IMR-90 (cell line): ENCODE measurements around the gene LRATD1. TPM values are rescaled to one million over a fixed set of nuclear protein-coding genes. Genes with fewer than 3 reads are reported as not detected.

Source experiments
- ATAC-seq: fragments of 200-7000 bp; cut with Tn5 transposase; 2 replicates; pipeline ENCODE4 v1.9.1; 2020; ENCODE audit warnings: low read depth, mild to moderate bottlenecking, moderate library complexity
- BruUV-seq: library from RNA; stranded (reverse); fragments of 400-500 nt; replicated peaks from 2 replicates; lab custom pipeline; 2021; lab: Mats Ljungman, UMichigan
- CTCF ChIA-PET: fragments of 300-600 bp; formaldehyde crosslinking; extraction: SDS; loops from one replicate; lab custom pipeline; 2021; ENCODE audit warnings: antibody characterized with exemption; lab: Yijun Ruan, JAX
- POLR2A ChIA-PET: fragments of 300-600 bp; sonication (Branson Sonifier 250); formaldehyde crosslinking; loops from one replicate; lab custom pipeline; 2022; ENCODE audit warnings: antibody characterized with exemption; ENCODE audit not compliant: unreplicated experiment; lab: Charles Lee
- DNase-seq: peaks from one replicate; pipeline ENCODE4 v3.0.0; 2013
- H2AFZ ChIP-seq: replicated peaks from 2 replicates; pipeline ENCODE3; 2013; ENCODE audit warnings: low read length, mild to moderate bottlenecking; ENCODE audit not compliant: poor library complexity
- H2AK5ac ChIP-seq: 2 replicates; pipeline ENCODE4 v1.6.1; 2013; ENCODE audit warnings: low read depth, low read length, inconsistent platforms
- H2AK9ac ChIP-seq: replicated peaks from 2 replicates; pipeline ENCODE3; 2013; ENCODE audit warnings: mild to moderate bottlenecking, low read depth, low read length, moderate library complexity; ENCODE audit not compliant: poor library complexity
- H2BK120ac ChIP-seq: 2 replicates; pipeline ENCODE4 v1.6.1; 2013; ENCODE audit warnings: low read depth, low read length, inconsistent platforms
- H2BK15ac ChIP-seq: 3 replicates; pipeline ENCODE4 v1.6.1; 2013; ENCODE audit warnings: low read depth, low read length, inconsistent platforms
- H2BK20ac ChIP-seq: 2 replicates; pipeline ENCODE4 v1.6.1; 2013; ENCODE audit warnings: low read depth, mild to moderate bottlenecking, inconsistent platforms, low read length, moderate library complexity
- H2BK5ac ChIP-seq: 2 replicates; pipeline ENCODE4 v1.6.1; 2013; ENCODE audit warnings: mild to moderate bottlenecking, low read depth, low read length, inconsistent platforms; ENCODE audit not compliant: poor library complexity, severe bottlenecking
- H3K14ac ChIP-seq: replicated peaks from 2 replicates; pipeline ENCODE4 v1.6.1; 2013; ENCODE audit warnings: low read depth, low read length, inconsistent platforms
- H3K18ac ChIP-seq: 2 replicates; pipeline ENCODE4 v1.6.1; 2013; ENCODE audit warnings: low read depth, low read length, control low read depth
- H3K23ac ChIP-seq: 2 replicates; pipeline ENCODE4 v1.6.1; 2013; ENCODE audit warnings: low read depth, low read length, inconsistent platforms
- H3K27ac ChIP-seq: 2 replicates; pipeline ENCODE4 v1.5.1; 2013; ENCODE audit warnings: mild to moderate bottlenecking, control low read depth, low read length; ENCODE audit not compliant: insufficient read depth
- H3K27me3 ChIP-seq: 2 replicates; pipeline ENCODE4 v1.6.1; 2013; ENCODE audit warnings: low read length; ENCODE audit not compliant: control insufficient read depth, insufficient read depth
- H3K36me3 ChIP-seq: 2 replicates; pipeline ENCODE4 v1.6.1; 2013; ENCODE audit warnings: low read length, mixed read lengths; ENCODE audit not compliant: control insufficient read depth, insufficient read depth
- H3K4ac ChIP-seq: 2 replicates; pipeline ENCODE4 v1.6.1; 2013; ENCODE audit warnings: low read depth, low read length, inconsistent platforms
- H3K4me1 ChIP-seq: 2 replicates; pipeline ENCODE4 v1.6.1; 2013; ENCODE audit warnings: low read length, mixed read lengths; ENCODE audit not compliant: control insufficient read depth, insufficient read depth
- H3K4me2 ChIP-seq: 2 replicates; pipeline ENCODE4 v1.6.1; 2013; ENCODE audit warnings: low read depth, mild to moderate bottlenecking, control low read depth, low read length, moderate library complexity
- H3K4me3 ChIP-seq: 2 replicates; pipeline ENCODE4 v1.5.1; 2013; ENCODE audit warnings: low read depth, mild to moderate bottlenecking, control low read depth, low read length, moderate library complexity; ENCODE audit not compliant: insufficient read depth
- H3K56ac ChIP-seq: 2 replicates; pipeline ENCODE4 v1.6.1; 2013; ENCODE audit warnings: low read length, inconsistent platforms; ENCODE audit not compliant: insufficient read depth; ENCODE audit errors: extremely low read depth
- H3K79me1 ChIP-seq, 2 experiments: 2 replicates each; pipeline ENCODE4 v1.6.1; 2013; ENCODE audit warnings: low read length in 2 of 2, inconsistent platforms in 1 of 2, low read depth in 1 of 2
- H3K9ac ChIP-seq: 2 replicates; pipeline ENCODE4 v1.6.1; 2013; ENCODE audit warnings: low read depth, low read length, control low read depth
- H3K9me1 ChIP-seq: 2 replicates; pipeline ENCODE4 v1.6.1; 2013; ENCODE audit warnings: low read length, inconsistent platforms; ENCODE audit not compliant: insufficient read depth
- H3K9me3 ChIP-seq: 2 replicates; pipeline ENCODE4 v1.6.1; 2013; ENCODE audit warnings: low read length; ENCODE audit not compliant: control insufficient read depth, insufficient read depth
- H4K20me1 ChIP-seq: 2 replicates; pipeline ENCODE4 v1.6.1; 2013; ENCODE audit warnings: low read length, inconsistent platforms; ENCODE audit not compliant: insufficient read depth
- H4K5ac ChIP-seq: 2 replicates; pipeline ENCODE4 v1.6.1; 2013; ENCODE audit warnings: mild to moderate bottlenecking, low read depth, low read length, control low read depth
- H4K8ac ChIP-seq, 2 experiments: 2 replicates each; pipeline ENCODE4 v1.6.1; 2013; ENCODE audit warnings: low read depth in 2 of 2, low read length in 2 of 2, control low read depth in 1 of 2, inconsistent platforms in 1 of 2
- H4K91ac ChIP-seq: 2 replicates; pipeline ENCODE4 v1.6.1; 2013; ENCODE audit warnings: low read depth, low read length, inconsistent platforms; ENCODE audit not compliant: insufficient read depth
- BHLHE40 ChIP-seq: fragments of 150-350 bp; IDR thresholded peaks from 2 replicates; pipeline ENCODE4 v1.6.1; 2016; ENCODE audit warnings: mild to moderate bottlenecking, low read depth, low read length
- CEBPB ChIP-seq: IDR thresholded peaks from 2 replicates; pipeline ENCODE4 v1.6.1; 2012; ENCODE audit warnings: low read depth, low read length, improper control_type of control experiment
- CHD1 ChIP-seq: IDR thresholded peaks from 2 replicates; pipeline ENCODE4 v1.6.1; 2012; ENCODE audit warnings: low read depth, low read length, improper control_type of control experiment
- FOS ChIP-seq: fragments of 150-350 bp; IDR thresholded peaks from 2 replicates; pipeline ENCODE4 v1.6.1; 2016; ENCODE audit warnings: low read depth, low read length
- MAFK ChIP-seq: IDR thresholded peaks from 2 replicates; pipeline ENCODE4 v1.6.1; 2012; ENCODE audit warnings: low read depth, low read length, improper control_type of control experiment
- MAZ ChIP-seq: IDR thresholded peaks from 2 replicates; pipeline ENCODE4 v1.6.1; 2012; ENCODE audit warnings: low read depth, mild to moderate bottlenecking, low read length, improper control_type of control experiment, moderate library complexity, borderline replicate concordance
- MXI1 ChIP-seq: IDR thresholded peaks from 2 replicates; pipeline ENCODE4 v1.6.1; 2012; ENCODE audit warnings: low read depth, mild to moderate bottlenecking, low read length, moderate library complexity, borderline replicate concordance
- NFE2L2 ChIP-seq: fragments of 150-350 bp; IDR thresholded peaks from 2 replicates; pipeline ENCODE4 v1.6.1; 2016; ENCODE audit warnings: low read depth, mild to moderate bottlenecking, low read length
- POLR2A ChIP-seq: IDR thresholded peaks from 2 replicates; pipeline ENCODE4 v1.6.1; 2012; ENCODE audit warnings: mild to moderate bottlenecking, low read depth, low read length
- RAD21 ChIP-seq: IDR thresholded peaks from 2 replicates; pipeline ENCODE4 v1.6.1; 2012; ENCODE audit warnings: low read length, improper control_type of control experiment
- RCOR1 ChIP-seq: IDR thresholded peaks from 2 replicates; pipeline ENCODE4 v1.6.1; 2012; ENCODE audit warnings: mild to moderate bottlenecking, low read length, improper control_type of control experiment; ENCODE audit not compliant: insufficient replicate concordance
- RFX5 ChIP-seq: IDR thresholded peaks from 2 replicates; pipeline ENCODE4 v1.8.0; 2012; ENCODE audit warnings: low read depth, mild to moderate bottlenecking, low read length, moderate library complexity
- SMC3 ChIP-seq: fragments of 150-350 bp; IDR thresholded peaks from 2 replicates; pipeline ENCODE4 v1.6.1; 2016; ENCODE audit warnings: low read depth, mild to moderate bottlenecking, antibody characterized with exemption, low read length, moderate library complexity
- USF2 ChIP-seq: fragments of 150-350 bp; IDR thresholded peaks from 2 replicates; pipeline ENCODE4 v1.6.1; 2017; ENCODE audit warnings: mild to moderate bottlenecking, antibody characterized with exemption, low read length, low read depth
- WGBS, 2 experiments: methylation state at CpG; one replicate each; pipeline versions ENCODE4 v1.1.5 to v1.1.7; 2013; ENCODE audit warnings: missing lambda C conversion rate in 2 of 2; ENCODE audit not compliant: insufficient read length in 1 of 2; ENCODE audit errors: extremely low coverage in 2 of 2; 5-methylcytosine and 5-hydroxymethylcytosine counted together
- dilution Hi-C: fragments of 300-500 bp; cut with HindIII; formaldehyde crosslinking; loops from one replicate; pipeline ENCODE4 v1.14.3; 2018; ENCODE audit warnings: low sequenced_read_pairs; ENCODE audit not compliant: unreplicated experiment
- in situ Hi-C: fragments of 300-500 bp; cut with MboI; formaldehyde crosslinking; loops from 3 replicates; pipeline ENCODE4 v1.14.3; 2019; ENCODE audit warnings: low sequenced_read_pairs, inconsistent platforms, mixed read lengths
- intact Hi-C: fragments of 100-400 bp; cut with micrococcal nuclease; formaldehyde crosslinking; loops from 2 replicates; pipeline ENCODE4 v1.10.0; 2022
- polyA plus RNA-seq, 3 experiments: library from polyadenylated mRNA; depleted of rRNA; stranded (reverse); fragments of >200 nt; gene quantifications; 2 replicates each; pipeline ENCODE4 v1.2.3, GENCODE V29; 2012; ENCODE audit warnings: low replicate concordance in 1 of 3
- total RNA-seq: library from RNA; depleted of rRNA; stranded (reverse); fragments of >200 nt; gene quantifications from 2 replicates; pipeline ENCODE4 v1.2.3, GENCODE V29; 2012
- TF ChIP-seq, protein P1 (sequence below): fragments of 150-350 bp; IDR thresholded peaks from 2 replicates; pipeline ENCODE4 v1.6.1; 2016; ENCODE audit warnings: low read depth, mild to moderate bottlenecking, low read length, moderate library complexity, borderline replicate concordance
- TF ChIP-seq, protein P2 (sequence below): conservative IDR thresholded peaks from 2 replicates; pipeline ENCODE4 v1.5.1; 2012; ENCODE audit warnings: mild to moderate bottlenecking, low read depth, low read length, improper control_type of control experiment

LRATD1 gene
- total and polyA plus RNA-seq, 2 of the 4 experiments (the other 2 are of a cell fraction) = 0.18 to 0.60 TPM

DNA sequence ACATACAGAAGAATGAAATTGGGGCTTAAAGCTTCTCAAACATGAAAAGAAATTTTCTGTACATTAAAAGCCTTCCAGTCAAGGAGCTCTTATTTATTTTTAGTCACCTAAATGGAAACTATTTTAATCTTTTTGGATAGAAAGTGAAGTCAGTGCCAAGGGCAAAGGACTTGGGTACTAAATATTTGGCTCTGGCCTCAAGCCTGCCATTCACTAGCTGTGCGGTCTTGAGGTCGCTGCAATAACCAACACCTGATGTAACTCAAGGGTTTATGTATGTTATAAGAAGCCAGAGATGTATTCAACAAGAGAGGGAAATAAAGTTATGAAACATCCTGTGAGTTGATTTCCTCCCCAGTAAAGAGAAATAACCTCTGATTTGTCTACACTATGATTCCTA is 49.5 kb upstream of the LRATD1 start:
- H2BK15ac ChIP-seq = no peak overlapping the region
- H3K4me3 ChIP-seq = no peak overlapping the region
- H4K91ac ChIP-seq = no peak overlapping the region
- in situ Hi-C loops (no loop called here), intact Hi-C loops (no loop called here), dilution Hi-C loops (no loop called here)
- BruUV-seq = no TSS peak
- H3K27ac ChIP-seq = no peak overlapping the region
- ATAC-seq = no peak
- H3K4ac ChIP-seq = no peak overlapping the region
- no peak overlapping the region for H3K56ac ChIP-seq
- H2BK120ac ChIP-seq = no peak overlapping the region
- no peak for TF ChIP-seq NFE2L2
- TF ChIP-seq CEBPB = no peak
- TF ChIP-seq MXI1 = no peak
- no peak for TF ChIP-seq RCOR1
- no peak for TF ChIP-seq POLR2A
- TF ChIP-seq BHLHE40 = no peak
- TF ChIP-seq SMC3 = no peak
- no peak for TF ChIP-seq FOS
- TF ChIP-seq, protein P1, sequence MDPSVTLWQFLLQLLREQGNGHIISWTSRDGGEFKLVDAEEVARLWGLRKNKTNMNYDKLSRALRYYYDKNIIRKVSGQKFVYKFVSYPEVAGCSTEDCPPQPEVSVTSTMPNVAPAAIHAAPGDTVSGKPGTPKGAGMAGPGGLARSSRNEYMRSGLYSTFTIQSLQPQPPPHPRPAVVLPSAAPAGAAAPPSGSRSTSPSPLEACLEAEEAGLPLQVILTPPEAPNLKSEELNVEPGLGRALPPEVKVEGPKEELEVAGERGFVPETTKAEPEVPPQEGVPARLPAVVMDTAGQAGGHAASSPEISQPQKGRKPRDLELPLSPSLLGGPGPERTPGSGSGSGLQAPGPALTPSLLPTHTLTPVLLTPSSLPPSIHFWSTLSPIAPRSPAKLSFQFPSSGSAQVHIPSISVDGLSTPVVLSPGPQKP = no peak
- TF ChIP-seq, protein P2, sequence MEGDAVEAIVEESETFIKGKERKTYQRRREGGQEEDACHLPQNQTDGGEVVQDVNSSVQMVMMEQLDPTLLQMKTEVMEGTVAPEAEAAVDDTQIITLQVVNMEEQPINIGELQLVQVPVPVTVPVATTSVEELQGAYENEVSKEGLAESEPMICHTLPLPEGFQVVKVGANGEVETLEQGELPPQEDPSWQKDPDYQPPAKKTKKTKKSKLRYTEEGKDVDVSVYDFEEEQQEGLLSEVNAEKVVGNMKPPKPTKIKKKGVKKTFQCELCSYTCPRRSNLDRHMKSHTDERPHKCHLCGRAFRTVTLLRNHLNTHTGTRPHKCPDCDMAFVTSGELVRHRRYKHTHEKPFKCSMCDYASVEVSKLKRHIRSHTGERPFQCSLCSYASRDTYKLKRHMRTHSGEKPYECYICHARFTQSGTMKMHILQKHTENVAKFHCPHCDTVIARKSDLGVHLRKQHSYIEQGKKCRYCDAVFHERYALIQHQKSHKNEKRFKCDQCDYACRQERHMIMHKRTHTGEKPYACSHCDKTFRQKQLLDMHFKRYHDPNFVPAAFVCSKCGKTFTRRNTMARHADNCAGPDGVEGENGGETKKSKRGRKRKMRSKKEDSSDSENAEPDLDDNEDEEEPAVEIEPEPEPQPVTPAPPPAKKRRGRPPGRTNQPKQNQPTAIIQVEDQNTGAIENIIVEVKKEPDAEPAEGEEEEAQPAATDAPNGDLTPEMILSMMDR = no peak
- no peak for TF ChIP-seq RFX5
- TF ChIP-seq MAZ = no peak
- TF ChIP-seq RAD21 = no peak
- TF ChIP-seq USF2 = no peak
- TF ChIP-seq CHD1 = no peak
- no peak for TF ChIP-seq MAFK
- H3K27me3 ChIP-seq = no peaks in the 10 kb centered on the region
- DNase-seq = no peak
- H4K5ac ChIP-seq = no peak overlapping the region
- CTCF ChIA-PET = interaction anchor here (0.6 kb wide), 1 partner anchor 11 kb away, joined by 3 read pairs; no protein-coding TSS in a partner anchor
- H4K20me1 ChIP-seq = no peaks in the 10 kb centered on the region
- no peak overlapping the region for H2BK5ac ChIP-seq
- H2AK5ac ChIP-seq = no peak overlapping the region
- no peak overlapping the region for H2BK20ac ChIP-seq
- no peak overlapping the region for H3K18ac ChIP-seq
- no peak overlapping the region for H2AFZ ChIP-seq
- no peak overlapping the region for H3K4me2 ChIP-seq
- H3K36me3 ChIP-seq = no peaks in the 10 kb centered on the region
- H3K14ac ChIP-seq = no peak overlapping the region
- H2AK9ac ChIP-seq = no peak overlapping the region
- no CpG with 5 or more reads among the region's 2 CpGs for WGBS, 2 experiments
- no peak overlapping the region for H3K23ac ChIP-seq
- H3K9ac ChIP-seq = no peak overlapping the region
- H3K9me1 ChIP-seq = no peaks in the 10 kb centered on the region
- H3K79me1 ChIP-seq = no peaks in the 10 kb centered on the region
- no peak overlapping the region for H4K8ac ChIP-seq
- no peaks in the 10 kb centered on the region for H3K4me1 ChIP-seq
- POLR2A ChIA-PET = no interaction called here
- no peaks in the 10 kb centered on the region for H3K9me3 ChIP-seq
